Measurements from ENCODE around the gene TTLL10. TPM values are rescaled to one million over a fixed set of nuclear protein-coding genes. Genes with fewer than 3 reads are reported as not detected.

Gene TTLL10
- 1 to 10 TPM in 4 of 5 donors, under 1 TPM in 1; 0.47 to 2.9 (median 1.7) TPM for polyA plus RNA-seq (ENCODE audit: insufficient read depth in 1 of 5, insufficient read length in 5 of 5, low replicate concordance in 1 of 5)
- long read RNA-seq, donor 1: 0 reads
- long read RNA-seq, donor 2: 0 reads
- long read RNA-seq, donor 3: 0 reads
- long read RNA-seq, donor 4: 0 reads
- long read RNA-seq, donor 5: 0 reads
- long read RNA-seq, donor 6: 0 reads
- long read RNA-seq, donor 7: 0 reads
- long read RNA-seq, donor 8: 0 reads

GRCh38 chr1:1173793-1174415, at the start of gene TTLL10:
TSS of gene TTLL10 (plus strand) at chr1:1173880. CDS start at chr1:1179216, 5,336 bp downstream.
- DNase-seq: peak in 1 of 2 donors; percentile 47

GRCh38 chr1:1124508-1124785, 49.2 kb upstream of the TTLL10 start:
- no peak for DNase-seq

GRCh38 chr1:1124786-1125642, 48.7 kb upstream of the TTLL10 start:
- no peak for DNase-seq

- DNase-seq: no peak
These were observed 47.7 kb upstream of the TTLL10 start for GRCh38 chr1:1125945-1126344.

GRCh38 chr1:1127551-1128451, 45.9 kb upstream of the TTLL10 start:
- DNase-seq: no peak

GRCh38 chr1:1128454-1129139, 45.1 kb upstream of the TTLL10 start:
- DNase-seq: no peak

GRCh38 chr1:1129381-1129821, 44.3 kb upstream of the TTLL10 start:
- no peak for DNase-seq

- no peak for DNase-seq
These were observed 43.2 kb upstream of the TTLL10 start for GRCh38 chr1:1130206-1131120.

- DNase-seq: peak in 1 of 2 donors; percentile 47
These were observed 41.4 kb upstream of the TTLL10 start for GRCh38 chr1:1132042-1132950.

- no peak for DNase-seq
These were observed 40.5 kb upstream of the TTLL10 start for GRCh38 chr1:1132956-1133750.

GRCh38 chr1:1134300-1134970, 39.2 kb upstream of the TTLL10 start:
- no peak for DNase-seq

GRCh38 chr1:1135339-1136136, 38.1 kb upstream of the TTLL10 start:
- DNase-seq: no peak

- peak in 1 of 2 donors; percentile 56 for DNase-seq
These were observed 37.0 kb upstream of the TTLL10 start for GRCh38 chr1:1136547-1137230.

GRCh38 chr1:1137256-1138045, 36.2 kb upstream of the TTLL10 start:
- no peak for DNase-seq

- no peak for DNase-seq
These were observed 33.0 kb upstream of the TTLL10 start for GRCh38 chr1:1140673-1141072.

Data from right lung (tissue), 10 donors.